SH-SY5Y (cell line): ENCODE results near the gene TMEM81.

ENCODE experiments used
- GATA2 ChIP-seq: IDR thresholded peaks from 2 replicates; pipeline ENCODE4 v1.6.1; 2011; ENCODE audit warnings: mild to moderate bottlenecking, low read depth, low read length
- GATA3 ChIP-seq: IDR thresholded peaks from 2 replicates; pipeline ENCODE4 v1.6.1; 2011; ENCODE audit warnings: low read depth, mild to moderate bottlenecking, low read length, moderate library complexity

- no peak for TF ChIP-seq GATA2
- TF ChIP-seq GATA3 = no peak
Measured at GRCh38 chr1:205068457-205069040, 15.7 kb downstream of the TMEM81 start.
